NOMO-1 (cell line): Measurements from ENCODE around the gene SCN11A.

Experiments
- DNase-seq, 2 experiments: peaks; one replicate each; lab custom pipeline; 2025; ENCODE audit not compliant: unreplicated experiment in 2 of 2; lab: John Stamatoyannopoulos, UW

The SCN11A gene

GRCh38 chr3:39051649-39052561, at the start of gene SCN11A, which contains the start of gene WDR48:
Gene SCN11A, minus strand, starts transcription at chr3:39051944. Its CDS starts 101,582 bp downstream, at chr3:38950362.
Gene WDR48, plus strand, starts transcription at chr3:39052016. Its CDS starts 10 bp downstream, at chr3:39052026.
- peak; percentile 79 to 86 for DNase-seq

GRCh38 chr3:39101022-39101689, 49.4 kb upstream of the SCN11A start:
- DNase-seq = peak; percentile 29 to 39

GRCh38 chr3:39100500-39100886, 48.7 kb upstream of the SCN11A start:
- DNase-seq = no peak

- DNase-seq = no peak
Measured at GRCh38 chr3:39099738-39100499, 48.2 kb upstream of the SCN11A start.

GRCh38 chr3:39099242-39099641, 47.5 kb upstream of the SCN11A start:
- DNase-seq = no peak

- no peak for DNase-seq
Measured at GRCh38 chr3:39098473-39099000, 46.8 kb upstream of the SCN11A start.

- DNase-seq = no peak
Measured at GRCh38 chr3:39097716-39098472, 46.1 kb upstream of the SCN11A start.

- no peak for DNase-seq
Measured at GRCh38 chr3:39096775-39097174, 45.0 kb upstream of the SCN11A start.

- DNase-seq = no peak
Measured at GRCh38 chr3:39095778-39096177, 44.0 kb upstream of the SCN11A start.

GRCh38 chr3:39094851-39095677, 43.3 kb upstream of the SCN11A start:
- no peak for DNase-seq

GRCh38 chr3:39090922-39091321, 39.2 kb upstream of the SCN11A start:
- DNase-seq = no peak

- DNase-seq = no peak
Measured at GRCh38 chr3:39088889-39089288, 37.1 kb upstream of the SCN11A start.

GRCh38 chr3:39088456-39088855, 36.7 kb upstream of the SCN11A start:
- DNase-seq = no peak

GRCh38 chr3:39086144-39086543, 34.4 kb upstream of the SCN11A start:
- DNase-seq = no peak

GRCh38 chr3:39082666-39083313, 31.0 kb upstream of the SCN11A start:
- no peak for DNase-seq

- DNase-seq = no peak
Measured at GRCh38 chr3:39080026-39080425, 28.3 kb upstream of the SCN11A start.

- no peak for DNase-seq
Measured at GRCh38 chr3:39079530-39079929, 27.8 kb upstream of the SCN11A start.

- DNase-seq = no peak
Measured at GRCh38 chr3:39075910-39076309, 24.2 kb upstream of the SCN11A start.

- DNase-seq = no peak
Measured at GRCh38 chr3:39068556-39068955, 16.8 kb upstream of the SCN11A start.
